Astrocyte of the spinal cord (primary cell): ENCODE results near the gene CDC42EP3.

Experiments
- DNase-seq: peaks from one replicate; pipeline ENCODE4 v3.0.0; 2011; ENCODE audit warnings: low read depth, low spot score
- H3K4me3 ChIP-seq: 2 replicates; pipeline ENCODE4 v1.5.1; 2011; ENCODE audit warnings: low read depth, mild to moderate bottlenecking, low read length, moderate library complexity
- CTCF ChIP-seq: IDR thresholded peaks from 2 replicates; pipeline ENCODE4 v1.5.1; 2012; ENCODE audit warnings: low read depth, mild to moderate bottlenecking, low read length, inconsistent platforms
- in situ Hi-C: cut with HindIII; loops from 2 replicates; pipeline ENCODE4 v1.10.0; 2017; ENCODE audit warnings: low sequenced_read_pairs

CDC42EP3 gene

GRCh38 chr2:37684809-37685208 is 13.4 kb upstream of the CDC42EP3 start:
- no peak for DNase-seq
- H3K4me3 ChIP-seq = no peak overlapping the region
- TF ChIP-seq CTCF = no peak
- in situ Hi-C loops = loop anchor here (25.0 kb wide), 1 partner anchor 273 kb away; no protein-coding TSS in a partner anchor

- in situ Hi-C loops = loop anchor here (25.0 kb wide), 1 partner anchor 272 kb away; no protein-coding TSS in a partner anchor
Measured at GRCh38 chr2:37683921-37684780, 12.7 kb upstream of the CDC42EP3 start.

GRCh38 chr2:37683241-37683640 is 11.8 kb upstream of the CDC42EP3 start:
- no peak for TF ChIP-seq CTCF
- in situ Hi-C loops = loop anchor here (25.0 kb wide), 1 partner anchor 271 kb away; no protein-coding TSS in a partner anchor
- no peak overlapping the region for H3K4me3 ChIP-seq
- DNase-seq = no peak

More at GRCh38 chr2:37683921-37684780, 12.7 kb upstream of the CDC42EP3 start:
- H3K4me3 ChIP-seq = no peak overlapping the region
- TF ChIP-seq CTCF = no peak
- no peak for DNase-seq

GRCh38 chr2:37682473-37682872 is 11.0 kb upstream of the CDC42EP3 start:
- H3K4me3 ChIP-seq = no peak overlapping the region
- TF ChIP-seq CTCF = no peak
- in situ Hi-C loops = loop anchor here (25.0 kb wide), 1 partner anchor 270 kb away; no protein-coding TSS in a partner anchor
- no peak for DNase-seq

GRCh38 chr2:37681587-37681986 is 10.1 kb upstream of the CDC42EP3 start:
- no peak overlapping the region for H3K4me3 ChIP-seq
- in situ Hi-C loops = loop anchor here (25.0 kb wide), 1 partner anchor 269 kb away; no protein-coding TSS in a partner anchor
- no peak for DNase-seq
- no peak for TF ChIP-seq CTCF

GRCh38 chr2:37679072-37679695 is 7.7 kb upstream of the CDC42EP3 start:
- DNase-seq = no peak
- H3K4me3 ChIP-seq = no peak overlapping the region
- in situ Hi-C loops = loop anchor here (25.0 kb wide), 1 partner anchor 267 kb away; no protein-coding TSS in a partner anchor
- no peak for TF ChIP-seq CTCF
